Nephron progenitor cell (in vitro differentiated cells): Measurements from ENCODE around the gene LRRC75A.

Experiments used
- DNase-seq: peaks from one replicate; pipeline ENCODE4 v3.0.0; 2021
- H3K27ac Mint-ChIP-seq: 2 replicates; pipeline ENCODE4 v1.8.0; 2021; ENCODE audit warnings: mild to moderate bottlenecking, moderate library complexity, mixed read lengths
- H3K27me3 Mint-ChIP-seq: 2 replicates; pipeline ENCODE4 v1.8.0; 2021; ENCODE audit warnings: mild to moderate bottlenecking, low read depth, mixed read lengths; ENCODE audit not compliant: poor library complexity
- H3K36me3 Mint-ChIP-seq: 2 replicates; pipeline ENCODE4 v1.8.0; 2021; ENCODE audit warnings: low read depth, mixed read lengths
- H3K4me1 Mint-ChIP-seq: 2 replicates; pipeline ENCODE4 v1.8.0; 2021; ENCODE audit warnings: mixed read lengths
- H3K4me3 Mint-ChIP-seq: 2 replicates; pipeline ENCODE4 v1.8.0; 2021; ENCODE audit warnings: mild to moderate bottlenecking, moderate library complexity, mixed read lengths
- H3K9me3 Mint-ChIP-seq: 2 replicates; pipeline ENCODE4 v1.8.0; 2021; ENCODE audit warnings: mild to moderate bottlenecking, moderate library complexity, mixed read lengths
- TF ChIP-seq, protein P1 (sequence below): fragments of 200-600 bp; sonication (generic); IDR thresholded peaks from 2 replicates; pipeline ENCODE4 v1.5.0; 2021; ENCODE audit warnings: antibody characterized with exemption

Gene LRRC75A

DNA sequence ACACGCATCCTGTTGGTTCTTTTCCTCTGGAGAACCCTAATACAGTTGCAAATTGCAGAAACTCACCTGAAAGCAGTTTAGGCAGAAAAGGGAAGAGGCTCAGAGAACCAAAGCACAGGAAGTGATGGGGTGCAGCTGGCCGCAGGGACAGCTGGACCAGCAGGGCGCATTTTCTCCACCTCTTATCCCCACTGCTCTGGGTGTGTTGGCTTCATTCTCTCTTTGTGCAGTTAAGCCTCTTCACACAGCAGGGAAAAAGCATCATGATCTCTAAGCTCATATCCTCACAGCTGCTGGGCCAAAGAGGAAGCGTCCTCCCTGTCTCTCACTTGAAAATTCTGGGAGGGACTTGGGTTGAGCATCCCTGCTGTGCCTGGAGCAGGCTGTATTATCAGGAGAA is 20.0 kb upstream of the LRRC75A start:
- Mint-ChIP-seq H3K27me3 (peaks cover 10% of the 10 kb centered on the region), H3K4me3 (no peak overlapping the region), H3K27ac (no peak overlapping the region), H3K4me1 (peaks cover 23% of the 10 kb centered on the region), H3K36me3 (no peaks in the 10 kb centered on the region), H3K9me3 (no peaks in the 10 kb centered on the region)
- TF ChIP-seq, protein P1, sequence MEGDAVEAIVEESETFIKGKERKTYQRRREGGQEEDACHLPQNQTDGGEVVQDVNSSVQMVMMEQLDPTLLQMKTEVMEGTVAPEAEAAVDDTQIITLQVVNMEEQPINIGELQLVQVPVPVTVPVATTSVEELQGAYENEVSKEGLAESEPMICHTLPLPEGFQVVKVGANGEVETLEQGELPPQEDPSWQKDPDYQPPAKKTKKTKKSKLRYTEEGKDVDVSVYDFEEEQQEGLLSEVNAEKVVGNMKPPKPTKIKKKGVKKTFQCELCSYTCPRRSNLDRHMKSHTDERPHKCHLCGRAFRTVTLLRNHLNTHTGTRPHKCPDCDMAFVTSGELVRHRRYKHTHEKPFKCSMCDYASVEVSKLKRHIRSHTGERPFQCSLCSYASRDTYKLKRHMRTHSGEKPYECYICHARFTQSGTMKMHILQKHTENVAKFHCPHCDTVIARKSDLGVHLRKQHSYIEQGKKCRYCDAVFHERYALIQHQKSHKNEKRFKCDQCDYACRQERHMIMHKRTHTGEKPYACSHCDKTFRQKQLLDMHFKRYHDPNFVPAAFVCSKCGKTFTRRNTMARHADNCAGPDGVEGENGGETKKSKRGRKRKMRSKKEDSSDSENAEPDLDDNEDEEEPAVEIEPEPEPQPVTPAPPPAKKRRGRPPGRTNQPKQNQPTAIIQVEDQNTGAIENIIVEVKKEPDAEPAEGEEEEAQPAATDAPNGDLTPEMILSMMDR: no peak
- DNase-seq: no peak

GRCh38 chr17:16511593-16511992 is 19.6 kb upstream of the LRRC75A start:
- DNase-seq: no peak
- no peak overlapping the region for H3K4me3 Mint-ChIP-seq
- peaks cover 19% of the 10 kb centered on the region for H3K4me1 Mint-ChIP-seq
- H3K27ac Mint-ChIP-seq: no peak overlapping the region
- H3K36me3 Mint-ChIP-seq: no peaks in the 10 kb centered on the region
- H3K9me3 Mint-ChIP-seq: no peaks in the 10 kb centered on the region
- H3K27me3 Mint-ChIP-seq: peaks cover 14% of the 10 kb centered on the region
- TF ChIP-seq, protein P1: no peak

DNA sequence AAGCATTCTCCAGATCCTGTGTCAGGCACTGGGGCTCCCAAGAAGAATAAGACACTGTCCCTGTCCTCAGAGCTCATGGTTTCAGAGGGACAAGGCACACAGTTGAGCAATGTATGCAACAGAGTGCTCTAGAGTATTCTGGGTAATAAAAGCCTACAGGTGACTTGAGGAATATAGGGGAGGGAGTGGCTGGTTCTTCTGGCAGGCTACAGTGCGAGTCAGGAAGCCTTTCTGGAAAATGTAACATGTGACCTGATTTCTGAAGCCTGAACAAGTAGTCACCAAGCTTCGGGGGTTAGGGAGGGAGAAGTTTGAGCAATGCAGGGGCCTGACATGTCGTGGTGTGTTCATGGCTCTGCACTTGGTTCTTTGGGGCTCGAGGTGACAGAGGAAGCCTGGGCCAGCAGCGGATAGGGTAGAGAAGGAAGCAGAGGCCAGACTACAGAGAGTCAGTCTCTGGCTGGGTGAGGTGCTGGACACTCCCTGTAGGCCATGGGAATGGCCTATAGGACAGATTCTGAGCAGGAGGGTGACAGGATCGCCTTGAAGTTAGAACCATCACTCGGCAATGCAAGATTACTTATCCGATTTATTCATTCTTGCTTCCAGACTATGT is 16.0 kb upstream of the LRRC75A start:
- Mint-ChIP-seq H3K4me1 (peaks cover 13% of the 10 kb centered on the region), H3K36me3 (no peaks in the 10 kb centered on the region), H3K4me3 (no peak overlapping the region), H3K9me3 (no peaks in the 10 kb centered on the region), H3K27me3 (peaks cover 19% of the 10 kb centered on the region), H3K27ac (no peak overlapping the region)
- no peak for DNase-seq
- TF ChIP-seq, protein P1: no peak

DNA sequence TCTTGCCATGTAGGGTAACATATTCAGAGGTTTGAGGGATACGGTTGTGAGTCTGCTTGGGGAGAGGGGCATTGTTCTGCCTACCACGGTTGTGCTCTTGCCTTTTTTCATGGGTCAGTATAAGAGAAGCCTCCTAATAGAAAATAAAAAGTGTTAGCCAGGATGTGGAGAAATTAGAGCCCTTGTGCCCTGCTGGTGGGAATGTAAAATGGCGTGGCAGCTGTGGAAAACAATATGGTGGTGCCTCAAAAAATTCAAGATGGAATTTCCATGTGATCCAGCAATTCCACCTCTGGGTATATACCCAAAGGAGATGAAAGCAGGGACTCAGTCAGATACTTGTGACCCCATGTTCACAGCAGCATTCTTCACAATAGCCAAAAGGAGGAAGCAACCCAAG is 14.2 kb upstream of the LRRC75A start:
- Mint-ChIP-seq H3K4me3 (no peak overlapping the region), H3K9me3 (no peaks in the 10 kb centered on the region), H3K27me3 (peaks cover 25% of the 10 kb centered on the region), H3K27ac (no peak overlapping the region), H3K36me3 (no peaks in the 10 kb centered on the region), H3K4me1 (peaks cover 6% of the 10 kb centered on the region)
- TF ChIP-seq, protein P1: no peak
- no peak for DNase-seq

DNA sequence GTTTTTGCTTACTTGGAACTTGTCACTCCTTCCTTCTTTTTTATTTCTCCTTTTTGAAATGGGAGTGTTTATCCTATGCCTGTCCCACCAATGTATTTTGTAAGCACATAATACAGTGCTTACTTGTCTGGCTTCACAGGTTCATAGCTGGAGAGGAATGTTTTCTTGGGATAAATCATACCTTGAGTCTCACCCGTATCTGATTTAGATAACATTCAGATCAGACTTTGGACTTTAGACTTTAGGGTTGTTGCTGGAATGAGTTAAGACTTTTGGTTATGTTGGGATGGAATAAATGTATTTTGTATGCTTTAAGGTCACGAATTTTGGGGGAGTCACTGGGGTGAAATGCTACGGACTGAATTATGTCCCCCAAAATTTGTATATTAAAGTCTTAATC is 13.0 kb upstream of the LRRC75A start:
- H3K27ac Mint-ChIP-seq: no peak overlapping the region
- TF ChIP-seq, protein P1: no peak
- H3K27me3 Mint-ChIP-seq: peaks cover 26% of the 10 kb centered on the region
- H3K4me3 Mint-ChIP-seq: no peak overlapping the region
- no peak for DNase-seq
- peaks cover 6% of the 10 kb centered on the region for H3K4me1 Mint-ChIP-seq
- no peaks in the 10 kb centered on the region for H3K9me3 Mint-ChIP-seq
- H3K36me3 Mint-ChIP-seq: no peaks in the 10 kb centered on the region

DNA sequence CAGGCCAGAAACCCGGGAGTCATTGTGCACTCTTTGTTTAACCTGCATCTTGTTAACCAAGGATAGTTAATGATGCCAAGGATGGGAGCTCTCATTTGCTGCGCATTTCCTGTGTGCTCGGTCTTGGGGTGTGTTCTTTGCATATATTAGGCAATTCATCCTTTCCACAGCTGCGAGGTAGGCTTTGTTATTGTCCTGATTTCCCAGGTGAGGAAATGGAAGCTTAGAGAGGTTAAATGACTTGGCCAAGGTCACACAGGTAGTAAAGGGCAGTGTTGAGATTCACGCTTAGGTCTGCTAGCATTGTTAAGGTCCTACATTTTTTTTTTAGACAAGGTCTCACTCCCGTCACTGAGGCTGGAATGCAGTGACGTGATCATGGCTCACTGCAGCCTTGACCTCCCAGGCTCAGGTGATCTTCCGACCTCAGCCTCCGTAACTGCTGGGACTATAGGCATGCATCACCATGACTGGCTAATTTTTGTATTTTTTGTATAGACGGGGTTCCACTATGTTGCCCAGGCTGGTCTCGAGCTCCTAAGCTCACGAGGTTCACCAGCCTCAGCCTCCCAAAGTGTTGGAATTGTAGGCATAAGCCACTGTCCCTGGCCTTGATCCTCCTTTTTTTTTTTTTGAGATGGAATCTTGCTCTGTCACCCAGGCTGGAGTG is 5.0 kb upstream of the LRRC75A start:
- no peaks in the 10 kb centered on the region for H3K36me3 Mint-ChIP-seq
- H3K4me3 Mint-ChIP-seq: no peak overlapping the region
- TF ChIP-seq, protein P1: no peak
- DNase-seq: no peak
- H3K9me3 Mint-ChIP-seq: no peaks in the 10 kb centered on the region
- H3K27me3 Mint-ChIP-seq: peaks cover 46% of the 10 kb centered on the region
- peaks cover 14% of the 10 kb centered on the region for H3K4me1 Mint-ChIP-seq
- H3K27ac Mint-ChIP-seq: no peak overlapping the region
